OCI-LY1 (cell line): Measurements from ENCODE around the gene SHLD2.
"Not testable (repeated sequence)": the region's sequence is repeated elsewhere in the genome, so short reads cannot be mapped to it uniquely, and the experiment has no call there.

Source experiments
- H2AFZ ChIP-seq: fragments of 200-600 bp; sonication (generic), shearing (Covaris generic); 2 replicates; pipeline ENCODE4 v1.6.0; 2014; ENCODE audit warnings: antibody characterized with exemption, mild to moderate bottlenecking, low read length
- H3F3A ChIP-seq: fragments of 200-600 bp; sonication (generic), shearing (Covaris generic); 2 replicates; pipeline ENCODE4 v1.6.0; 2014; ENCODE audit warnings: mild to moderate bottlenecking, antibody characterized with exemption, low read length, moderate library complexity; ENCODE audit not compliant: insufficient read depth
- H3K27ac ChIP-seq: fragments of 200-600 bp; sonication (generic); 2 replicates; pipeline ENCODE4 v1.5.1; 2014; ENCODE audit warnings: low read length, mixed run types, mild to moderate bottlenecking, low read depth; ENCODE audit not compliant: poor library complexity, severe bottlenecking
- H3K27me3 ChIP-seq: fragments of 200-600 bp; sonication (generic); 2 replicates; pipeline ENCODE4 v1.6.0; 2014; ENCODE audit warnings: antibody characterized with exemption, mild to moderate bottlenecking, low read length, moderate library complexity; ENCODE audit not compliant: insufficient read depth
- H3K36me3 ChIP-seq: fragments of 200-600 bp; sonication (generic); 2 replicates; pipeline ENCODE4 v1.6.1; 2014; ENCODE audit warnings: mild to moderate bottlenecking, antibody characterized with exemption, low read length, moderate library complexity, mixed read lengths; ENCODE audit not compliant: insufficient read depth
- H3K4me1 ChIP-seq: fragments of 200-600 bp; sonication (generic); 2 replicates; pipeline ENCODE4 v1.5.1; 2014; ENCODE audit warnings: mild to moderate bottlenecking, low read length, moderate library complexity; ENCODE audit not compliant: insufficient read depth, severe bottlenecking
- H3K4me2 ChIP-seq: fragments of 200-600 bp; sonication (generic), shearing (Covaris generic); 2 replicates; pipeline ENCODE4 v1.6.1; 2014; ENCODE audit warnings: low read length
- H3K4me3 ChIP-seq: fragments of 200-600 bp; sonication (generic); 2 replicates; pipeline ENCODE4 v1.5.1; 2014; ENCODE audit warnings: low read length, low read depth, mild to moderate bottlenecking, mixed read lengths; ENCODE audit not compliant: poor library complexity, severe bottlenecking
- H3K79me2 ChIP-seq: fragments of 200-600 bp; shearing (Covaris generic); 2 replicates; pipeline ENCODE4 v1.6.1; 2016; ENCODE audit warnings: mixed run types, low read length, mixed read lengths; ENCODE audit not compliant: insufficient read depth
- H3K9ac ChIP-seq: fragments of 200-600 bp; sonication (generic), shearing (Covaris generic); 2 replicates; pipeline ENCODE4 v1.6.1; 2014; ENCODE audit warnings: mild to moderate bottlenecking, low read length, mixed read lengths
- H3K9me2 ChIP-seq: fragments of 200-600 bp; sonication (generic), shearing (Covaris generic); 2 replicates; pipeline ENCODE4 v1.6.1; 2014; ENCODE audit warnings: low read depth, mild to moderate bottlenecking, low read length, mixed read lengths
- H3K9me3 ChIP-seq: fragments of 200-600 bp; shearing (Covaris generic); 2 replicates; pipeline ENCODE4 v1.6.1; 2014; ENCODE audit warnings: low read length, mixed read lengths
- H4K20me1 ChIP-seq: fragments of 200-600 bp; sonication (generic), shearing (Covaris generic); 2 replicates; pipeline ENCODE4 v1.6.0; 2016; ENCODE audit warnings: mild to moderate bottlenecking, low read length; ENCODE audit not compliant: insufficient read depth

SHLD2 gene

GRCh38 chr10:87170705-87171104, 75.7 kb downstream of the SHLD2 start:
- not testable (repeated sequence) for H3K9ac ChIP-seq, H3K27me3 ChIP-seq, H3K9me3 ChIP-seq, H3K4me3 ChIP-seq, H3K27ac ChIP-seq, H2AFZ ChIP-seq, H3K36me3 ChIP-seq, H4K20me1 ChIP-seq, H3K4me2 ChIP-seq, H3K4me1 ChIP-seq, H3K79me2 ChIP-seq, H3K9me2 ChIP-seq, H3F3A ChIP-seq

GRCh38 chr10:87171670-87172069, 76.7 kb downstream of the SHLD2 start:
- H3K36me3 ChIP-seq, H3K27ac ChIP-seq, H3K9me2 ChIP-seq, H3K4me2 ChIP-seq, H3K4me1 ChIP-seq, H2AFZ ChIP-seq, H3K27me3 ChIP-seq, H3K79me2 ChIP-seq, H3K4me3 ChIP-seq, H4K20me1 ChIP-seq, H3K9ac ChIP-seq, H3K9me3 ChIP-seq, H3F3A ChIP-seq: not testable (repeated sequence)

- H3K79me2 ChIP-seq, H3K4me1 ChIP-seq, H3F3A ChIP-seq, H3K4me2 ChIP-seq, H3K27me3 ChIP-seq, H4K20me1 ChIP-seq, H3K4me3 ChIP-seq, H2AFZ ChIP-seq, H3K9ac ChIP-seq, H3K9me2 ChIP-seq, H3K9me3 ChIP-seq, H3K36me3 ChIP-seq, H3K27ac ChIP-seq: not testable (repeated sequence)
Observed at GRCh38 chr10:87172178-87172577, 77.2 kb downstream of the SHLD2 start.

GRCh38 chr10:87177587-87177986, 82.6 kb downstream of the SHLD2 start:
- H3F3A ChIP-seq: not testable (repeated sequence)

GRCh38 chr10:87184421-87184820, 89.4 kb downstream of the SHLD2 start:
- not testable (repeated sequence) for H3K27ac ChIP-seq, H3K27me3 ChIP-seq, H3K4me2 ChIP-seq, H3K79me2 ChIP-seq, H3K9ac ChIP-seq, H3K9me3 ChIP-seq, H3K4me3 ChIP-seq, H4K20me1 ChIP-seq, H3K4me1 ChIP-seq, H3F3A ChIP-seq, H3K9me2 ChIP-seq, H2AFZ ChIP-seq
- peaks cover 15% of the 10 kb centered on the region for H3K36me3 ChIP-seq

More at GRCh38 chr10:87177587-87177986, 82.6 kb downstream of the SHLD2 start:
- not testable (repeated sequence) for H3K9me3 ChIP-seq, H3K4me2 ChIP-seq, H3K36me3 ChIP-seq, H3K4me3 ChIP-seq, H3K27ac ChIP-seq, H2AFZ ChIP-seq, H3K79me2 ChIP-seq, H3K4me1 ChIP-seq, H4K20me1 ChIP-seq, H3K27me3 ChIP-seq, H3K9me2 ChIP-seq, H3K9ac ChIP-seq

- peaks cover 15% of the 10 kb centered on the region for H3K36me3 ChIP-seq
- H4K20me1 ChIP-seq, H2AFZ ChIP-seq, H3K9me2 ChIP-seq, H3K4me3 ChIP-seq, H3K27ac ChIP-seq, H3K9me3 ChIP-seq, H3K9ac ChIP-seq, H3F3A ChIP-seq, H3K4me2 ChIP-seq, H3K27me3 ChIP-seq, H3K4me1 ChIP-seq, H3K79me2 ChIP-seq: not testable (repeated sequence)
Observed at GRCh38 chr10:87186016-87186415, 91.0 kb downstream of the SHLD2 start.

- not testable (repeated sequence) for H3K27me3 ChIP-seq, H3K4me3 ChIP-seq, H3K27ac ChIP-seq, H3K9ac ChIP-seq, H3K4me2 ChIP-seq, H3K79me2 ChIP-seq, H3K9me3 ChIP-seq, H3F3A ChIP-seq, H4K20me1 ChIP-seq, H3K9me2 ChIP-seq, H2AFZ ChIP-seq, H3K4me1 ChIP-seq
- H3K36me3 ChIP-seq: peaks cover 15% of the 10 kb centered on the region
Observed at GRCh38 chr10:87187573-87187972, 92.6 kb downstream of the SHLD2 start.

- H3K27me3 ChIP-seq, H2AFZ ChIP-seq, H3F3A ChIP-seq, H3K9ac ChIP-seq, H4K20me1 ChIP-seq, H3K27ac ChIP-seq, H3K4me2 ChIP-seq, H3K4me1 ChIP-seq, H3K9me3 ChIP-seq, H3K9me2 ChIP-seq, H3K4me3 ChIP-seq, H3K79me2 ChIP-seq: not testable (repeated sequence)
- peaks cover 14% of the 10 kb centered on the region for H3K36me3 ChIP-seq
Observed at GRCh38 chr10:87191841-87192240, 96.8 kb downstream of the SHLD2 start.
